Stimulated activated CD4-positive, alpha-beta T cell treated with anti-CD3 and anti-CD28 coated beads, Interleukin-1b, Interleukin-23, amount 100 ng/mL, for 24 hours (primary cell): ENCODE measurements around the gene PHF8.

Source experiments
- DNase-seq, 4 experiments: peaks; one replicate each; pipeline ENCODE4 v3.0.0-alpha.2; 2020; ENCODE audit warnings: low read depth in 4 of 4, low spot score in 1 of 4

Gene PHF8

GRCh38 chrX:54024350-54024749 is 19.9 kb downstream of the PHF8 start:
- no peak for DNase-seq

- no peak for DNase-seq
Observed at GRCh38 chrX:54012830-54013500, 31.3 kb downstream of the PHF8 start.

- no peak for DNase-seq
Observed at GRCh38 chrX:54007682-54008081, 36.6 kb downstream of the PHF8 start.

- no peak for DNase-seq
Observed at GRCh38 chrX:53997724-53998123, 46.5 kb downstream of the PHF8 start.

DNA sequence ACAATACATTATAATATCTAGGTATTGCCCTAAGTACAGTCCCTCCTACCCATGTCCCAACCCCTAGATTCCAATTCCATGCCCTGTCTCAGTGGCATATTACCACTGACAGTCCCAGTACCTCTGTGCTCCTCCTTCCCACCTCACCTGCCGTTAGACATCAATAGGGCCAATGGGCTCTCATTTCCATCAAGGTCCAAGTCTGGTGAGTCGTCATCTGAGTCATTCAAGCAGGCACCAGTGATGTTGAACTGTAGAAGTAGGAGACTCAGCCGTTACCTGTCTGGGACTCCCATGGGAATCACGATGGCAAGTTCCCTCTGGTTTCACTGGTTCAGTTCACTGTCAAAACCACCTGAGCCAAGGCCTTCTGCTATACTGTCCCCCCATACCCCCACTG is 51.7 kb downstream of the PHF8 start:
- no peak for DNase-seq

DNA sequence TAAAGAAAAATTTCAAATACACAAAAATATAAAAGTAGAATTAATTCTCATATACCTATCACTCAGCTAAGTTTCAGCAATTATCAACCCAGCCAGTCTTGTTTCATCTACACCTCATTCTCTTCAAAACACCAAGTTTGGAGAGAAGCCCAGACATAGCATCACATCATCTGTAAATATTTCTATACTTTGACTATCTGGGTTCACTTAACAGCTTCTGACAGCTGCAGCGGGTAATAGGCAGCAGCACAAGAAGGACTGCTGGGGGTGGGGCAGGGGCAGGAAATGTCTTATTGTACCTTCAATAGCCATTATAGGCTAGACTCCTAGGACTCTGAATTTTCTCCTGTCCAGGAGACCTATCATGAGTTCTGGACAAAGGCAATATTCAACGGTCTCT is 54.1 kb downstream of the PHF8 start:
- no peak for DNase-seq

DNA sequence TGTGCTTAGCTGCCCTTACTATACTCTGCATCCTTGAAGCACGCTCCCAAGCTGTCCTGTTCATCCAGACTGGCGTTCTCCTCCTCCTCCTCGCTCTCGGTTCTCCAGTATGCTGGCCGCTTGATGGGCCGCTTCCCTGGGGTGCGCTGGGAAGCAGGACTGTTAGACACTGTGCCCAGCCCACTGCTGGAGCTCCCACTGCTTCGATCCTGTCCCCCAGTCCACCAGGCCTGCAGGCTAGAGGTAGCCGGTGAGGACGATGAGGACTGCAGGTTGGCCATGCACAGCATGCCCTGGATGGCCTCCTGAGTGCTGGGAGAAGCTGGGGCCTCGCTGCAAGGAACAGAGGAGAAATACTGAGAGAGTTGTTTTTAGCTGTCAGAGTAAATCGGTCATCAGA is 59.4 kb downstream of the PHF8 start:
- no peak for DNase-seq

GRCh38 chrX:53974529-53974928 is 69.7 kb downstream of the PHF8 start:
- no peak for DNase-seq

DNA sequence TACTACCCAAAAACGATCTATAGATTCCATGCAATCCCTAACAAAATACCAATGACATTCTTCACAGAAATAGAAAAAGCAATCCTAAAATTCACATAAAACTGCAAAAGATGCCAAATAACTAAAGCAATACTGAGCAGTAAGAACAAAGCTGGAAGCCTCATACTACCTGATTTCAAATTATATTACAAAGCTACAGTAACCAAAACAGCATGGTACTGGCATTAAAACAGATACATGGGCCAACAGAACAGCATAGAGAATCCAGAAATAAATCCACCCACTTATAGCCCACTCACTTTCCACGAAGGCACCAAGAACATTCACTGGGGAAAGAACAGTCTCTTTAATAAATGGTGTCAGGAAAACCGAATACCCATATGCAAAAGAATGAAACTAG is 74.7 kb downstream of the PHF8 start:
- DNase-seq, result no peak

DNA sequence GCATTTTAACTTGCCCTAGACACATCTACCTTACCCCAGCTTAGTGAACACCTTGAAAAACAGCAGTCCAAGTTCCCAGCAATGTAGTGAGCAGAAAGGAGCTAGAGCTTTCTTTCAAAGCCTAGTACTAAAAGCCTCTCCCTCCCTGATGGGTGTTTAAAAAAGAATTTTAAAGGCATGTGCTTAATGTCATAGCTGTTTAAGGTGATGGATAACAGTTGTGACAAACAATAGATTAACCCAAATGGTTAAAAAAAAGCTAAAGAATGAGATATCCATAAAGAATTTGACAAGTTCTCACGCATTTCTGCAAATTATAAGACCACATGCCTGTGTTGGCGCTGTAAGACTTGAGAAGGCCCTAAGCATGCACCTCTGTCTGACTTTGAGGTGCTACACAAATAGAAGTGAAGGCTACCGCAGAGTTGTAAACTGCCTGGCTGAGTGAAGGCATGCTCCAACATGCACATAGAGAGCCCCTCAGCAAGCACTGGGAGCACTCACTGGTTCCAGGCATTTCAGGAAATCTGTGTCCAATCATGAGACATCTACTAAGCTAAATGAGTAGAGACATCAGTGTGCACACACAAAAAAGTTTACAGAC is 94.0 kb downstream of the PHF8 start:
- no peak for DNase-seq

GRCh38 chrX:53940180-53940579 is 104.1 kb downstream of the PHF8 start:
- no peak for DNase-seq

DNA sequence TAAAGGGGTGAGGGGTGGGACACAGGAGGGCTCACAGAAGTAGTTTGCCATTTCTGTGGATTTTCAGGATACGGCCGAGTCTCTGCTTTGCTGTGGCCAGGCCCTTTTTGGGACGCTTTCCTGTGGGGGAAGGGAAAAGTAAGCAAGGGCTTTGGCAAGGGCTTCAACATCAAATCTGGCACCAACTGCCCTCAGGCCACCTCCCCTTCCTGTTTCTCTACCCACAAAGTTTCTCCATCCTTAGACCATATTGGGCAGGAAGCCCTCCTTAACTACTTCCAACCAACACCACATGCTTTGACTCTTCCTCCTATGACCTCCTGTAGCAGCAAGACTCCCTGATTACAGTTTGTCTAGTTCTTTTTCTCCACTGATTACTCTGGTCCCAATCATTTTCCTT is 105.1 kb downstream of the PHF8 start:
- DNase-seq, result no peak

GRCh38 chrX:53930515-53931380 is 113.5 kb downstream of the PHF8 start:
- no peak for DNase-seq

GRCh38 chrX:53926030-53926429 is 118.2 kb downstream of the PHF8 start:
- no peak for DNase-seq

- no peak for DNase-seq
Observed at GRCh38 chrX:53918702-53919101, 125.6 kb downstream of the PHF8 start.

- no peak for DNase-seq
Observed at GRCh38 chrX:53900623-53901022, 143.7 kb downstream of the PHF8 start.

DNA sequence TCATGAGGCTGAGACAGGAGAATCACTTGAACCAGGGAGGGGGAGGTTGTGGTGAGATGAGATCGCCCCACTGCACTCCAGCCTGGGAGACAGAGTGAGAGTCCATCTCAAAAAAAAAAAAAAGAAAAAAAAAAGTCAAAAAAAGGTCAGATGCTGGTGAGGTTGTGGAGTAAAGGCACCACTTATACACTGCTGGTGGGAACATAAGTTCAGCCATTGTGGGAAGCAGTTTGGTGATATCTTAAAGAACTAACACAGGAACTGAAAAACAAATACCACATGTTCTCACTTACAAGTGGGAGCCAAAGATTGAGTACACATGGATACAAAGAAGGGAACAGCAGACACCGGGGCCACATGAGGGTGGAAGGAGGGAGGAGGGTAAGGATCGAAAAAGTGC is 149.0 kb downstream of the PHF8 start:
- DNase-seq, result no peak
